Hepatocyte (in vitro differentiated cells): ENCODE data around the gene ANKRD44. TPM values are rescaled to one million over a fixed set of nuclear protein-coding genes. Genes with fewer than 3 reads are reported as not detected.

Source experiments
- DNase-seq: peaks from one replicate; pipeline ENCODE4 v3.0.0-alpha.2; 2016; ENCODE audit warnings: low spot score
- H2AFZ ChIP-seq: fragments of 200-600 bp; sonication (generic); 2 replicates; pipeline ENCODE4 v1.6.0; 2016; ENCODE audit warnings: antibody characterized with exemption, mild to moderate bottlenecking
- H3K27ac ChIP-seq: fragments of 200-600 bp; sonication (generic); 2 replicates; pipeline ENCODE4 v1.5.1; 2016; ENCODE audit warnings: mild to moderate bottlenecking
- H3K27me3 ChIP-seq: fragments of 200-600 bp; sonication (generic); 2 replicates; pipeline ENCODE4 v1.6.1; 2016
- H3K36me3 ChIP-seq: fragments of 200-600 bp; sonication (generic); replicated peaks from 2 replicates; pipeline ENCODE4 v1.5.1; 2016; ENCODE audit warnings: low read depth; ENCODE audit not compliant: insufficient read depth
- H3K4me1 ChIP-seq: fragments of 200-600 bp; sonication (generic); 2 replicates; pipeline ENCODE4 v1.5.1; 2016; ENCODE audit warnings: mild to moderate bottlenecking, moderate library complexity; ENCODE audit not compliant: insufficient read depth
- H3K4me2 ChIP-seq: fragments of 200-600 bp; sonication (generic); 2 replicates; pipeline ENCODE4 v1.6.0; 2016
- H3K4me3 ChIP-seq: fragments of 200-600 bp; sonication (generic); 2 replicates; pipeline ENCODE4 v1.5.1; 2016; ENCODE audit warnings: mild to moderate bottlenecking
- H3K79me2 ChIP-seq: fragments of 200-600 bp; sonication (generic); 2 replicates; pipeline ENCODE4 v1.6.0; 2017; ENCODE audit warnings: mild to moderate bottlenecking
- H3K9me2 ChIP-seq: fragments of 200-600 bp; sonication (generic); replicated peaks from 2 replicates; pipeline ENCODE4 v1.6.0; 2017; ENCODE audit warnings: mild to moderate bottlenecking; ENCODE audit not compliant: insufficient read depth
- H3K9me3 ChIP-seq: fragments of 200-600 bp; sonication (generic); 2 replicates; pipeline ENCODE4 v1.5.1; 2016; ENCODE audit warnings: low read depth, mild to moderate bottlenecking
- H4K20me1 ChIP-seq: fragments of 200-600 bp; sonication (generic); 2 replicates; pipeline ENCODE4 v1.6.0; 2016; ENCODE audit warnings: mild to moderate bottlenecking; ENCODE audit not compliant: insufficient read depth, poor library complexity, severe bottlenecking
- EZH2 ChIP-seq: fragments of 200-600 bp; sonication (generic); IDR thresholded peaks from 2 replicates; pipeline ENCODE4 v1.6.1; 2016; ENCODE audit warnings: antibody characterized with exemption, mild to moderate bottlenecking, borderline replicate concordance
- EZH2phosphoT487 ChIP-seq: fragments of 200-600 bp; sonication (generic); IDR thresholded peaks from one replicate; pipeline ENCODE4 v1.6.1; 2018; ENCODE audit warnings: antibody characterized with exemption, mild to moderate bottlenecking, low read depth, moderate library complexity; ENCODE audit not compliant: unreplicated experiment, severe bottlenecking
- WGBS: methylation state at CpG from one replicate; pipeline ENCODE4 v1.1.6; 2016; ENCODE audit warnings: low lambda C conversion rate; ENCODE audit errors: missing lambda C conversion rate; 5-methylcytosine and 5-hydroxymethylcytosine counted together
- polyA plus RNA-seq: library from polyadenylated mRNA; unstranded; fragments of >200 nt; fragmentation: Nextera tagmentation; extraction: Ambion mirVana; gene quantifications from 2 replicates; pipeline ENCODE4 v1.2.1, GENCODE V29; 2016
- total RNA-seq: library from RNA; depleted of rRNA; stranded (reverse); fragments of >200 nt; gene quantifications from 2 replicates; pipeline ENCODE4 v1.2.3, GENCODE V29; 2014
- TF ChIP-seq, protein P1 (sequence below): fragments of 200-600 bp; sonication (generic); IDR thresholded peaks from 2 replicates; pipeline ENCODE4 v1.5.1; 2016; ENCODE audit warnings: antibody characterized with exemption, mild to moderate bottlenecking; ENCODE audit not compliant: poor library complexity

Gene ANKRD44
- total and polyA plus RNA-seq, 2 experiments from 2014 or later, result 5.9 to 9.1 TPM

DNA sequence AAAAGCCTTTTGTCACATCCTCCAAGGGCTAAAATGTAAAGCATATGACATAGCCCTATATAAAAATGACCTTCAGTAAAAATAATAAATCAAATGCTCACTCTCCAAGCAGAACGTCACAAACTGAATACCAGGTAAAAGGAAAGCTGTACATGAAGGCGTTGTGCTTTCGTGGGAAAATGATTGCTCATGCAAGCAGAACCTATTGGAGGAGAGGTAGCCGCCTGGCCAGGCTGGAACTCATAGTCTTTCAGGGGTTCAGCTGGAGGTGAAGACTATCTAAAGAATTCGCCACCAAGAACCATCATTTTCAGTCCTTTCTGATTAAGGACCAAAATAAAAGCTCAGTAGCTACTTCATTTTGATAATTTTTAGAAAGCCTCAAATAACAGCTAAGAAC, 44.7 kb downstream of the ANKRD44 start:
- H3K4me3 ChIP-seq, result no peak overlapping the region
- WGBS, result 86% methylated on average over 5 of the region's 5 CpGs
- no peak for DNase-seq
- no peak overlapping the region for H2AFZ ChIP-seq
- H3K9me3 ChIP-seq, result no peaks in the 10 kb centered on the region
- H3K36me3 ChIP-seq, result no peaks in the 10 kb centered on the region
- H4K20me1 ChIP-seq, result no peaks in the 10 kb centered on the region
- H3K4me1 ChIP-seq, result no peaks in the 10 kb centered on the region
- H3K27me3 ChIP-seq, result no peaks in the 10 kb centered on the region
- TF ChIP-seq EZH2, result no peak
- H3K27ac ChIP-seq, result no peak overlapping the region
- H3K4me2 ChIP-seq, result no peak overlapping the region
- no peaks in the 10 kb centered on the region for H3K79me2 ChIP-seq
- no peaks in the 10 kb centered on the region for H3K9me2 ChIP-seq

DNA sequence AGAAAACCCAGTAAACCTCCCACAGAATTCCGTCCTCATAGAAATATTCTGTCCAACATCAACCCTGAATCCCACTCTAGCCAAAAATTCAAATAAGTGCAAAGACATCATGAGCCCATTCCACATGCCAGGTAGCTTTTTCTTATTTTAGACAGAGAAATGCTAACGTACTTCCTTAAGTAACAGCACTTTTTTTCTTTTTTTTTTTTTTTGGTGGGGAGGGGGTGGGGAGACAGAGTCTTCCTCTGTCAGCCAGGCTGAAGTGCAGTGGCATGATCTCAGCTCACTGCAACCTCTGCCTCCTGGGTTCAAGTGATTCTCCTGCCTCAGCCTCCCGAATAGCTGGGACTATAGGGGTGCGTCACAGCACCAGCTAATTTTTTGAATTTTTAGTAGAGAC, 45.5 kb downstream of the ANKRD44 start:
- 87% methylated on average over 4 of the region's 4 CpGs for WGBS
- Histone ChIP-seq H3K36me3 (no peaks in the 10 kb centered on the region), H3K9me3 (no peaks in the 10 kb centered on the region), H3K9me2 (no peaks in the 10 kb centered on the region), H4K20me1 (no peaks in the 10 kb centered on the region), H3K4me2 (no peak overlapping the region), H3K27ac (no peak overlapping the region), H2AFZ (no peak overlapping the region), H3K27me3 (no peaks in the 10 kb centered on the region), H3K79me2 (no peaks in the 10 kb centered on the region), H3K4me3 (no peak overlapping the region), H3K4me1 (no peaks in the 10 kb centered on the region)
- TF ChIP-seq, protein P1, sequence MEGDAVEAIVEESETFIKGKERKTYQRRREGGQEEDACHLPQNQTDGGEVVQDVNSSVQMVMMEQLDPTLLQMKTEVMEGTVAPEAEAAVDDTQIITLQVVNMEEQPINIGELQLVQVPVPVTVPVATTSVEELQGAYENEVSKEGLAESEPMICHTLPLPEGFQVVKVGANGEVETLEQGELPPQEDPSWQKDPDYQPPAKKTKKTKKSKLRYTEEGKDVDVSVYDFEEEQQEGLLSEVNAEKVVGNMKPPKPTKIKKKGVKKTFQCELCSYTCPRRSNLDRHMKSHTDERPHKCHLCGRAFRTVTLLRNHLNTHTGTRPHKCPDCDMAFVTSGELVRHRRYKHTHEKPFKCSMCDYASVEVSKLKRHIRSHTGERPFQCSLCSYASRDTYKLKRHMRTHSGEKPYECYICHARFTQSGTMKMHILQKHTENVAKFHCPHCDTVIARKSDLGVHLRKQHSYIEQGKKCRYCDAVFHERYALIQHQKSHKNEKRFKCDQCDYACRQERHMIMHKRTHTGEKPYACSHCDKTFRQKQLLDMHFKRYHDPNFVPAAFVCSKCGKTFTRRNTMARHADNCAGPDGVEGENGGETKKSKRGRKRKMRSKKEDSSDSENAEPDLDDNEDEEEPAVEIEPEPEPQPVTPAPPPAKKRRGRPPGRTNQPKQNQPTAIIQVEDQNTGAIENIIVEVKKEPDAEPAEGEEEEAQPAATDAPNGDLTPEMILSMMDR, result no peak
- TF ChIP-seq EZH2 (no peak), EZH2phosphoT487 (no peak)
- DNase-seq, result no peak

DNA sequence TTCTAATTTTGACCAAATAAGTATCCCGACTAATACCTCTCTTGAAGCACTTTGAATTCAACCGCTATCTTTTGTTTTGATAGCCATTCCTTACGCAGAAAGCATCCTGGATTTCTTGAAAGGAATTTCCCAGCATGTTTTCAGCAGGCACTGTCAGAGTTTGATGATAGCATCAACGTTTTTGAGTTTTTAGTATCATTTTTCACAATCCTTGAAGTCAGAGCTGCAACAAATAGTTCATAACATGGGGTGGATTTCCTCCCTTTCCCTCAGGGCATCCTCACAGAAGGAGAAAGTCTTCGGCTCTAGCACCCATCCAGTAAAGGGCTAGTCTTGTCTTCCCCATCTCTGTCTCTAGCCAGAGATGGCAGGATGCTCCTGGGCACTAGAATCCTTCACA, 46.2 kb downstream of the ANKRD44 start:
- H3K79me2 ChIP-seq, result no peaks in the 10 kb centered on the region
- H3K9me2 ChIP-seq, result no peaks in the 10 kb centered on the region
- no peaks in the 10 kb centered on the region for H3K36me3 ChIP-seq
- no peak overlapping the region for H3K27ac ChIP-seq
- no peaks in the 10 kb centered on the region for H3K27me3 ChIP-seq
- no peaks in the 10 kb centered on the region for H4K20me1 ChIP-seq
- no peak overlapping the region for H3K4me3 ChIP-seq
- DNase-seq, result no peak
- H3K9me3 ChIP-seq, result no peaks in the 10 kb centered on the region
- H3K4me1 ChIP-seq, result no peaks in the 10 kb centered on the region
- no peak overlapping the region for H3K4me2 ChIP-seq
- TF ChIP-seq, protein P1, result no peak
- TF ChIP-seq EZH2phosphoT487 (no peak), EZH2 (no peak)
- H2AFZ ChIP-seq, result no peak overlapping the region
- 51% methylated on average over 5 of the region's 5 CpGs for WGBS

DNA sequence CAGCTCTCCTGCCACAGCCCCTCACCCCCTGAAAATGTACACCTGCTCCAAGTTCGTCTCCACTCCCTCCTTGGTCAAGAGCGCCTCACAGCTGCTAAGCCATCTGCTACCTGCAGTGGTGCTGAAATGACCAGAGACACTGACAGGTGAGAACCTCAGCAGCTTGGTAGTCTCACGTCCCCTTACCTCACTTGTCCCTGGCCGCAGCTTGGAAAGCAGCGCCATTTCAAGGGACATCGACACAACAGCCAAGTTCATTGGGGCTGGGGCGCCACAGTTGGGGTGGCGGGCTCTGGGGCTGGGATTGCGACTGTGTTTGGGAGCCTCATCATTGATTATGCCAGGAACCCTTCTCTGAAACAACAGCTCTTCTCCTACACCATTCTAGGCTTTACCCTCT, 47.5 kb downstream of the ANKRD44 start:
- no peaks in the 10 kb centered on the region for H3K4me1 ChIP-seq
- no peaks in the 10 kb centered on the region for H3K79me2 ChIP-seq
- no peaks in the 10 kb centered on the region for H3K9me2 ChIP-seq
- TF ChIP-seq EZH2phosphoT487, result no peak
- TF ChIP-seq EZH2, result no peak
- TF ChIP-seq, protein P1, result no peak
- H2AFZ ChIP-seq, result no peak overlapping the region
- 97% methylated on average over 9 of the region's 9 CpGs for WGBS
- no peaks in the 10 kb centered on the region for H3K9me3 ChIP-seq
- H3K4me3 ChIP-seq, result no peak overlapping the region
- no peaks in the 10 kb centered on the region for H3K36me3 ChIP-seq
- H4K20me1 ChIP-seq, result no peaks in the 10 kb centered on the region
- no peak for DNase-seq
- no peak overlapping the region for H3K27ac ChIP-seq
- H3K27me3 ChIP-seq, result no peaks in the 10 kb centered on the region
- no peak overlapping the region for H3K4me2 ChIP-seq
